Measurements from ENCODE around the gene TMEM108.

DNA sequence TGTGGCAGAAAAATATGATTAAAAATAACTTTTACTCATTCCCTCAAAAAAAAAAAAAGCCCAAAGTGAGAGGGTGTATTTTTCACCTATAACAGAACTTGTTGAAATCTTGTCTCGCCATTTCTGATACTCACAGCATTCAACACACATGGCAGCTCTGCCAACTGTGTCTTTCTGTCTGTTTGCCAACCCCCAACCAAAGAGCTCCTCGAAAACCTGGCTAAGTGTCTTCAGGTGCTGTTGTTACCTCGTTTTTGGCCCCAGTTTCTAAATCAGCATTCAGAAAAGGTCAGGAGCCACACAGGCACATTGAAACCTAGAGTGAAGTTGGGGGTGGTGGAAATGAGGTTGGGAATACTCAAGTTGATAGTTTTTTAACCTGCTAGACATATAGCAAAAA, 123.5 kb downstream of the TMEM108 start:
- TF ChIP-seq POLR2AphosphoS5 (IDR thresholded peaks at IDR 0.05; ENCODE audit: low read depth, low read length) (no peak), JUND (IDR thresholded peaks at IDR 0.05) (no peak), POLR2A (IDR thresholded peaks at IDR 0.05; ENCODE audit: borderline replicate concordance, extremely low read depth, insufficient read depth, insufficient read length) (no peak), ZNF274 (IDR thresholded peaks at IDR 0.05; ENCODE audit: low read depth, low read length) (no peak)
- TF ChIP-seq, protein P1, sequence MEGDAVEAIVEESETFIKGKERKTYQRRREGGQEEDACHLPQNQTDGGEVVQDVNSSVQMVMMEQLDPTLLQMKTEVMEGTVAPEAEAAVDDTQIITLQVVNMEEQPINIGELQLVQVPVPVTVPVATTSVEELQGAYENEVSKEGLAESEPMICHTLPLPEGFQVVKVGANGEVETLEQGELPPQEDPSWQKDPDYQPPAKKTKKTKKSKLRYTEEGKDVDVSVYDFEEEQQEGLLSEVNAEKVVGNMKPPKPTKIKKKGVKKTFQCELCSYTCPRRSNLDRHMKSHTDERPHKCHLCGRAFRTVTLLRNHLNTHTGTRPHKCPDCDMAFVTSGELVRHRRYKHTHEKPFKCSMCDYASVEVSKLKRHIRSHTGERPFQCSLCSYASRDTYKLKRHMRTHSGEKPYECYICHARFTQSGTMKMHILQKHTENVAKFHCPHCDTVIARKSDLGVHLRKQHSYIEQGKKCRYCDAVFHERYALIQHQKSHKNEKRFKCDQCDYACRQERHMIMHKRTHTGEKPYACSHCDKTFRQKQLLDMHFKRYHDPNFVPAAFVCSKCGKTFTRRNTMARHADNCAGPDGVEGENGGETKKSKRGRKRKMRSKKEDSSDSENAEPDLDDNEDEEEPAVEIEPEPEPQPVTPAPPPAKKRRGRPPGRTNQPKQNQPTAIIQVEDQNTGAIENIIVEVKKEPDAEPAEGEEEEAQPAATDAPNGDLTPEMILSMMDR (IDR thresholded peaks at IDR 0.05 in 2 of 3, conservative IDR thresholded peaks at IDR 0.05 in 1 of 3; ENCODE audit: borderline replicate concordance in 1 of 3, insufficient read depth in 1 of 3, low read depth in 2 of 3, low read length in 2 of 3) = no peak
